GM18861 (cell line): Measurements from ENCODE around the gene AGER.
"Not testable (repeated sequence)": the region's sequence is repeated elsewhere in the genome, so short reads cannot be mapped to it uniquely, and the experiment has no call there.

Experiments used
- ATAC-seq: cut with Tn5 transposase; IDR thresholded peaks from one replicate; pipeline ENCODE4 v1.9.1; 2021; ENCODE audit not compliant: unreplicated experiment

Gene AGER

DNA sequence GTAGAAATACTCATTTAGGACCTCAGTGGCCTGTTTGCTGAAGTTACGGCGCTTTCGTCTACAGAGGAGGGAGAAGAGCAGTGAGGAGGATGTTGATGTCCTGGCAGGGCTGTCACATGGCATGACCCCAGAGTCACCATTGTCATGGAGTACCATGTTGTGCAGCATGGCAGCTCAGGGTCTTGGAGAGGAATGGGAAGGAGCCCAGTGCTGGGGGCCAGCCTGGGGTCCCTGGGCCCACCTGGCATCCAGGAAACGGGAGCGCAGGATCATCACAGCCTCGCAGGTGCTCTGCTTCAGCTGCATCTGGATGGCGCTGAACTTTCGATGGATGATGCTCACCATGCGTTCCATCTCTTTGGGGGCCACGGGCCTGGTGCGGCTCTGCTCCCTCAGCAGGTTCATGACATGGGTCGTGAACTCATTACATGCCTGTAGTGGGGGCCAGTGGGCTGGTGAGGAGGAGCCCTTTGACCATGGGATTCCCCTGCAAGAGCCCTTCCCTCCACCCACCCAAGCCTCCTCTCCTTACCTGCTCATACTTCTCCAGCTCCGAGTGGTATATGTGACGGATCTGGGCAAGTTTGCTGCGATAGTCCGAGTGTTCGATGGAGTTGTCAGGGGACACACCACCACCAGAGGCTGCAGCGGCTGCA, 3.8 kb upstream of the AGER start:
- not testable (repeated sequence) for ATAC-seq

DNA sequence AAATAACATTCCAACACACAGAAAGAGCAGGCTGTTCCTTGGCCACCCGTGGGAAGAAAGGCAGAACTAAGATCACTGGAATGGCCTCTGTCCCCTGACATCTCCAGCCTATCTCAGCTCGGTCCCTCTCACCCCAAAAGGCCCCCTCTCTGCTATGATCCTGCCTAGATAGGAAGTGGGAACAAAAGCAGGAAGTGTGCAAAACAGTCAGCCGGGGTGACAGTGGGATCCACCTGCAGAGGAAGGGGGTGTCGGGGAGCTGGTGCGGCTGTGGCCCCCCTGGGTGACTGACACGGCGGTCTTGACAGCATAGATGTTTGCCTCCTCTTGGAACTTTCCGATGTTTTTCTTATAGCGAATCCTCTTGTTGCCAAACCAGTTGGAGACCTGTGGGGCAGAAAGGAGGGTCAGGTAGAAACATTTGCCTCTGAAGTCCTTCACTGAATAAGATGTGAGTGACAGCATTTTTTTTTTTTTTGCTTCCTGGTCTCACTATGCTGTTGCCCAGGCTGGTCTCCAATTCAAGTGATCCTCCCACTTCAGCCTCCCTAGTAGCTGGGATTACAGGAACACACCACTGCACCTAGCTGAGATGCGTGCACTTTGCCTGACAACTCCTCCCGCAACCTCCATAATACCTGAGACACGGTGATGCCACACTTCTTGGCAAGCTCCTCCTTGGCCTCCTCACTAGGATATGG, 3.1 kb upstream of the AGER start:
- no peak for ATAC-seq

DNA sequence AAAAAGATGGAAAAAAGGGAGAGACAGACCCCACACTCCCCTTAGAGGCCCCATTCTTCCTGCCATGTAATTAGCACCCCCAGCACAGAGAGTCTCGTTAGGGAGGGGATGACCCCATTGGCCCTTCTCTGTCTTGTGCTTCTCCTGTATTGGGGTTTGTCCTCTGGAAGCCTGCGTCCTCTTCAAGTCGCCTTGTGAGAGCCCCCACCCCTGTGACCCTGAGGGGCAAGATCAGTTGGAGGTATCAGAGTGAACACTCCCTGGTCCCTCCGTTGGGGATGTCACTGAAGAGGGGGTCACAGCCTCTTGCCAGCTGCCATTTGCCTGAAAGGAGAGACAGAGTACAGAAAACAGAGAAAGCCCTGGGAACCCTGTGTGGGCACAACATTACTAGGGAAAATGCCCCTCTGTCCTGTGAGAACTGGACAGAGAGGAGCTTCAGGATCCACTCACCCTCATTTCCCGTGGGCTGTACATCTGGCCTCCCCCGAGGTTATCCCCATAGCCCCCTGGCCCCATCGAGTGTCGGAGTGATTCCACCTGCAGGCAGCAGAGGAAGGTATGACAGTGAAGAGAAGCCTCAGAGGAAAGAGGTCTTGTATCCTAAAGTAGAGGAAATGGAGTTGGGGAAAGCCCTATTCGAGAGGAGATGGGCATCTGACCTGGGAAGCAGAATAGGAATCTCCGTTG, 2.2 kb upstream of the AGER start:
- ATAC-seq: not testable (repeated sequence)

DNA sequence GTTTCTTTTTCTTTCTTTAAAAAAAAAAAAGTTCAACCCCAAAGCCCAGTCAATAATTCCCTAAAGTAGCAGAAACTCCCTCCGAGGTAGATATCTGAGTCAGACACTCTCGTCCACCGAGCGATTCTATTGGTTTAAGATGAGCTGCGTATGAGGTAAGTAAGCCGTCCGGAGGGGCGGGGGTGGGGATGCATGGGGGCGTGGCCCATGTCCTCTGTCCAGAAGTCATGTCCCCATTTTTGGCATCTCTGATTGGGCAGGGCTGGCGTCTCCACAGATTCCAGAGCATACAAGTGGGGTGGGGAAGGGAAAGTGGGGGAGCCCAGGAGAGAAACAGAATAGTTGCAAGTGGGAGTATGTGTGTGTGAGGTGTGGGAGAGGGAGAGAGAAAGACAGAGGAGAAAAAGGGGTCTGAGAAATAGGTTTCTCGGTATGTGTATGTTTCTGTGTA, 1.7 kb upstream of the AGER start:
- not testable (repeated sequence) for ATAC-seq

DNA sequence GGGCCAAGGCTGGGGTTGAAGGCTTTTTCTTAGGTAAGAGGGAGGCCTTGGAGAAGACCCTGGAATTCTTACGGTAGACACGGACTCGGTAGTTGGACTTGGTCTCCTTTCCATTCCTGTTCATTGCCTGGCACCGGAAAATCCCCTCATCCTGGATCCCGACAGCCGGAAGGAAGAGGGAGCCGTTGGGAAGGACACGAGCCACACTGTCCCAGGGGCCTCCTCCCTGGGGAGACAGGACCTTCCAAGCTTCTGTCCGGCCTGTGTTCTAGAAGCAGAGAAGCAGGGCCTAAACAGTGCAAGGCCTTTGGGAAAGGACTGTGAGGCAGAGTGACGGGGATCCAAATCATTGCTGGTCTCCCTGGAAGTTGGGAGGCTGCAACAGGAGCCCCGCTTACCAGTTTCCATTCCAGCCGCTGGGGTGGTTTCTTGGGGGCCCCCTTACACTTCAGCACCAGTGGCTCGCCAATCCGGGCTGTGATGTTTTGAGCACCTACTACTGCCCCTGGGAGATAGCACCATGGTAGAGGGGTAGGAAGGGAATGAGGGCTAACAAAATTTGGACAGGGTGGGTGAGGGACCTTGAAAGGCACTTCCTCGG, 470 bp downstream of the AGER start:
- no peak for ATAC-seq

DNA sequence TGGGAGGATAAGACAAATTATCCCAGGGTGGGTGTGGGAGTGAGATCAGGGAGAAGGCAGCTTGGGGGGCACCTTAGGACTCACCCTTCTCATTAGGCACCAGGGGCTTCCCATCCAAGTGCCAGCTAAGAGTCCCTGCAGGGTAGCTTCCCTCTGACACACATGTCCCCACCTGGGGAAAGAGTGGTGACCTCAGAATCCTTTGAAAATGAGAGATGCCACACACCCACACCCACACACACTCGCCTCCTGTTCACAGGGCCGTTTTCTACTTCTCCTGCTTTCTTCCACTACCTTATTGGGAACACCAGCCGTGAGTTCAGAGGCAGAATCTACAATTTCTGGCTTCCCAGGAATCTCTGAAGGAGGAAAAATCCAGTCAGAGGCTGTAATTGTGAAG, 1.0 kb downstream of the AGER start:
- no peak for ATAC-seq

DNA sequence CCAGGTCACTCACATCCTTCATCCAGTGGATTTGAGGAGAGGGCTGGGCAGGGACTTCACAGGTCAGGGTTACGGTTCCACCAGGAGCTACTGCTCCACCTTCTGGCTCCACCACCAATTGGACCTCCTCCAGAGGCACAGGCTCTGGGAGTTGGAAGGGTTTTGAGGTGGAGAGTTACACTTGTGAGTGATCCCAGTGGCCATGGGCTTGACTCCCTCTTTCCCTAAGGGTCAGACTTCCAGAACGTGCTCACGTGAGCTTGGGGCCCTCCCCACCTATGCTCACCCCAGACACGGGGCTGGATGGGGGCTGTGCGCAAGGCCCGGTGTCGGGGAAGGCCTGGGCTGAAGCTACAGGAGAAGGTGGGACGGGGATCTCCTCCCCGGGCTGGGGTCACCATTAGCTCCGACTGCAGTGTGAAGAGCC, 1.5 kb downstream of the AGER start:
- ATAC-seq: no peak

DNA sequence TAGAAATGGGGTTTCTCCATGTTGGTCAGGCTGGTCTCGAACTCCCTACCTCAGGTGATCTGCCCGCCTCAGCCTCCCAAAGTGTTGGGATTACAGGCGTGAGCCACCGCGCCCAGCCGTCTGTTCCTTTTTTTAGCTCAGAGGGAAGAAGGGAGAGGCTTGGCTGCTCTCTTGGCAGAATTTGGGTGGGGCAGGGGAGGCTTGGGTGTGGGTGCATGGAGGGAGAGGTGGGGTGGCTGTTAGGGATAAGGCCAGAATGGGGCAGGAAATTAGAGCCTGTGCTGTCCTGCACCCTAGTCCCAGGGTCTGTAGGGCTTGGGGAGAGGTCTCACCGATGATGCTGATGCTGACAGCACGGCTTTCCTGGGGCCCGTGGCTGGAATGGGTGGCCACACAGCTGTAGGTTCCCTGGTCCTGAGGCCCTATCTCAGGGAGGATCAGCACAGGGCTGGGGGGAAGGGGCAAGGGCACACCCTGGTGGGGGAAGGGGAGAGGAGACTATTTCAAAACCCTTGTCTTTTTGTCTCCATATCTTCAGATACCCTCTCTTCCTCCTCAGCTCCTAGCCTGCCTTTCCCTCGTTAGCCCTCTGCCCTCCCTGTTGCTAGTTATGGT, 2.0 kb downstream of the AGER start:
- no peak for ATAC-seq

DNA sequence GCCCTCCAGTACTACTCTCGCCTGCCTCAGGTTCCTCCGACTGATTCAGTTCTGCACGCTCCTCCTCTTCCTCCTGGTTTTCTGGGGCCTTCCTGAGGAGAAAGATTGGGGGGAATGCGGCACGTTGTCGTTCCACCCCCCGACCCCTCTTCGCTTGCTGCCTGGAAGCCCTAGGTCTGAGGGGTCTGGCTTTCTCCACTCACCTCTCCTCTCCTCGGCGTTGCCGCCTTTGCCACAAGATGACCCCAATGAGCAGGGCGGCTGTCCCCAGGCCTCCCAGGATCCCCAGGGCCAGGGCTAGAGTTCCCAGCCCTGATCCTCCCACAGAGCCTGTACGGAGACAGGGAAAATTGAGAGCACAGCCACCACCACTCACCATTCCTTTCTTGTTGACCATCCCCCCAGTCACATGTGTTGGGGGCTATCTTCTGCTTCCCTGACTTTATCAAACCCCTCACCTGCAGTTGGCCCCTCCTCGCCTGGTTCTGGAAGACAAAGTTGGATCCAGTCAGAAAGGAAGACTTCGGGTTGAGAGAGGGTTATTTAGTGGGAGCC, 2.8 kb downstream of the AGER start:
- no peak for ATAC-seq

DNA sequence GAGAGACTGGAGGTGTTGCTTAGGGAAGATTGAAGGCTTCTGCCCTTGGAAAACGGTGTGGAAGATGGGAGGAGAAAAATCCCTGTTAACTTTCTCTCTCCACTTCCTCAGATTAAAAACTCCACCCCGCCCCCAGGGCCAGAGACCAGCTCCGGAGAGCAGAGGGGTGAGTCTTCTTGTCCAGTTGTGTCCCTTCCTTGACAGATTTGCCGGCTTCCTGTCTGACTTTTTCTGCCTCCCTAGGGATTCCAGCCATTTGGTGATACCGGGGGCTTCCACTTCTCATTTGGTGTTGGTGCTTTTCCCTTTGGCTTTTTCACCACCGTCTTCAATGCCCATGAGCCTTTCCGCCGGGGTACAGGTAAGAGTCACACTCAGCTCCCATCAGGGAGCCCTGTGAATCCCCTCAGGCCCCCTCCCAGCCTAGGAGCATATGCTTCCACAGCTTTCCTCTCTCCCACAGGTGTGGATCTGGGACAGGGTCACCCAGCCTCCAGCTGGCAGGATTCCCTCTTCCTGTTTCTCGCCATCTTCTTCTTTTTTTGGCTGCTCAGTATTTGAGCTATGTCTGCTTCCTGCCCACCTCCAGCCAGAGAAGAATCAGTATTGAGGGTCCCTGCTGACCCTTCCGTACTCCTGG, 4.2 kb downstream of the AGER start:
- ATAC-seq: no peak

DNA sequence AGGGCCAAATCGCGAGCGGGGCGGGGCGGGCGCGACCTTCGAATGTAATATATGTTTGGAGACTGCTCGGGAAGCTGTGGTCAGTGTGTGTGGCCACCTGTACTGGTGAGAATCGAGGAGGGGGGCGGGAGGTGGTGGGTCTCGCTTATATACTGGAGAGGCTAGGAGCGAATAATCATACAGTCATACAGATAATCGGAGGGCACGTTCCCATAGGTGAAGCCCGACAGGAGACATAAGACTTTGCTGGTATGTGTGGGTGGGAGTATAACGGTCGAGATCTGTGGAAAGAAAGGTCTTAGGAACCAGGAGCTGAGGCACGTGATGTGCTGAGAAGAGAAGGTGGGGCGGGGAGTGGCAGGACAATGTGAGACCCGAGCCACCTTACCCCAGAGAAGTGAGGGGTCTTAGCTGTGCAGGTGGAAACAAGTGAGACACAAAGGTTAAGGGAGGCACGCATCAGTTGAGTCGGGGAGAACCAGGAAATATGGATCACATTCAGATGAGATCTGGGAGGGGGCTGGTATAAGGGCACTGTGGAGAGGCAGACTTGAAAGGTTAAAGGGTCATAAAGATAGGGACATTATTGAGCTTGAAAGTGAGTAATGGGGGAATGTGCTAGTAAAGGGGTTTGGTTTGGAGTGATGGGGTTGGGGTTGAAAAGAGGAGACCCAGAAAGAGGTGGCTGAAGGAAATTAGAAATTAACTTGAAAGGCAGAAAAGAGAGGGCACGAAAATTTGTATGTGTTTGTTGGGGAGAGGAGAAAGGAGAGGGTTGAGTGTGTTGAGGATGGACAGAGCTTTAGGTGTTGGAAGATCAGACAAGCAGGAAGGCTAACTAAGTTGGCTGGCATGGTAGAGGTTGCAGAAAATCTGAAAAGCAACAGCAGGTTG, 5.3 kb downstream of the AGER start:
- no peak for ATAC-seq

DNA sequence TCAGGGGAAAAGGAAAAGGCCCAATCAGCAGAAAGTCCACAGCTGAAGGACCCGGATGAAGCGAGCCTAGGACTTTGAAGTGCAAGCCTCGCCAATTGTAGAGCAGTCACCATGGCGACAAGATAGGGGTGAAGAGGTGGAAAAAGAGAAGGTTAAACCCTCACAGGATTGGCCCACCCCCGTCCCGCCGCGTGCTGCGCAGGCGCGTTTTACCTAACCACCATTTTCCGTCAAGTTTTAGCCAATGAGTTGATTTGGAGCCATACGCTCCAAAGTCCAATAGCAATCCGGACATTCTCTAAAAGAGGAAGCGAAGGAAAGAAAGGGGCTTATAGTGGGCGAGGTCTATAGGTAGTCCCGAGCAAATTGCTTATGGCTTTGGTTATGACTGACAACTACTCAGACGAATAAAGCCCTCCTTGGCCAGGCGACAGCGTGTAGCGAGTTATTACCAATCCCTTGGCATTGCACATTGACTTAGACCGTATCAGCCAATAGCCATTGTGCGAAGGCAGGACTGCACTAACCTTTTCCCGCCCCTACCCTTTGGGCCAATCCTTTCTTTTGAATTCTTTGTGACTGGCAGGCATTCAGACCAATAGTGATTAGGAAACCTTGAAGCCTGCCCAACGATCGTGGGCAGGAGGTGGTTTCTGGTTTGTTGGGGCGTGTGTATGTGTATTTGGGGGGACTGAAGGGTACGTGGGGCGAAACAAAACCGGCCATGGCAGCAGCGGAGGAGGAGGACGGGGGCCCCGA, 6.1 kb downstream of the AGER start, which contains the start of gene RNF5:
Gene RNF5 (plus strand): TSS at position 618 of the 759 bp plus-strand sequence. CDS start 107 bp downstream, at position 725.
- peak; percentile 76 for ATAC-seq

DNA sequence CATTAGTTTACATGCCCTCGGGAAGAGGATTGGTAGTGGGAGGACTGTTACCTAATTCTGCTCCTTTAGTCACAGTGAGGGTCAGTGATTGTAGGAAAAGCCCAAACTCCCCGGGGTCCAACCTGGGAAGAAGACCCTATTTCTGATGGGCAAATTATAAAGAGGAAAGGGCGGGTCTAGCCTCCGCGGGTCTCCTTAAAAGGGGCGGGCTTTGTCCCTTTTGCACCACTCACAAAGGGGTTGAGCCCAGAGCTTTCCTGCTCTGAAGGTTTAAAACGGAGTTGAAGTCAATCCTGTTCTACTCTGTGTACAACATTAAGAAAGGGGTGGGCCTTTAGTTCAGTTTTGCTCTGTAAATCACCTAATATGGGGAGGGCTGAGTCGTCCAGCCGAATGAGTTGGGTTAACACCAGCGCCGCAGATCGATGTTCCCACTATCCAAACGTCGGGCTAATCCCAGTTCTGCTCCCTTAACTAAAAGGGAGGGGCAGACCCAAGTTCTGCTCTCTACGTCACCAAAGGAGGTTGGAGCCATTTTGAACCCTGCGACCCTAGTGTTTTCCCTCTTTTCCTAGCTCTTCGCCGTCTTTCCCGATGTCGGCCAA, 6.8 kb downstream of the AGER start:
- ATAC-seq: no peak

DNA sequence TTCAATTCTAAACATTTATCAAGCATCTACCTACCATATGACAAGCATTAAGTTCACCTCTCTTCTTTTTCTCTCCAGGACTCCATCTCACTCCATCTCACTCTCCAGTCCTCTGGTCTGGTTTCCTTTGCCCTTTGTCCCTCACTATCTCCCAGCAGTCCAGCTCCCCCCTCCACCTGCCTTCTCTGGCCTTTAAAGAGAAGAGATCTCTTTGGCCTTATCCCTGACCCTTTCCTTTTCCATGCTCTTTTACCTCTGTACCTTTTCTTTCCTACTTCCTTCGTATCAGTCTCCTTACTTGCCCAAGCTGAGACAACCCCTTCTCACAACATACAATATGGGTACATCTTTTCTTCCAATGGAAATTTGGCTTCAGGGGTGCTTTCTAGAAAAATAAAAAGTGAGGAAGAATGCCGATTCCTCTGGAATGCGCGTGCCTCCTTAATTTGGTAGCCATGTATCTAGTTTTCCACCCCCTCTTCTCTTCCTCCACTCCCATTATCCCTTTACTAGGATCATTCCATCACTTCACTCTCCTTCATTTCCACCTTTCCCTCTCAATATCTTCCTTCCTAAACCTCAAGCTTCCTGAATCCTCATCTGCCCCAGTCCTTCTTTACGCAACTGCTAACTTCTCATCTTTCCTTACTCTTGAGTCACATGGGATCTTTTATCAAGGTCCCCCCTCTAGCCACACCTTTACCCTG, 7.4 kb downstream of the AGER start:
- no peak for ATAC-seq

DNA sequence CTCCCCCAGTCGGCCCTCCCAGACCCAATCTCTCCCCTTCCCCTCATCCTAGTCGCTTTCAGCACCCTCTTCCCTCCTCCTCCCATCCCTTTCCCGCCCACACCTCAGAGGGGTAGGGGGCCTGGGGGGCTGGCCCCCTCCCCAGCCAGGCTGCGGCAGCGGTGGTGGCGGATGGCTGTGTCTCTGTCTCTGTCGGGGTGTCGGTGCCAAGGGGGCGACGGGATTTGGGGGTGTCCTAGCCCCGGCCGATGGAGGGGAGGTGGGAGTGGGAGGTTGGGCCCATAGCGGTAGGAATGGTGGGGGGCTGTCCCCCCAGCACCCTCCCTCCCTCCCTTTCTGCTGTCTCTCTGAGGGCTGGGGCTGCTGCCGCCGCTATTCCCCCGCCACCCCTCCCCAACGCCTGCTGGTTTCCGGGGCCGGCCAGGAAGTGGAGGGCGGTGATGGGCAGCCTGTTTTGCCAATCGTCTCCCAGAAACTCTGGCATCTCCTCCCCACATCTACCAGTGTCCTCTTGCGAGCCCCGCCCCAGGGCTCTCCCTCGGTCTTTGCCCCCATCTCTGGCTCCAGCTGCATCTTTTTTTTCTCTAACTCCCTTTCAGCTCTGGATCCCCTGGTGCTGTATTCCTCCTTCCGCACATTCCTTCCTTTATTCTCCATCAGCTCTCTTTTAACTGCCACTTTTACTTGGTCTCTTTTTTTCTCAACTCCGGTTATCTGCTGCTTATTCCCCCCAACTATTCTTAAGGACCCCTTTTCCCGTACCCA, 8.2 kb downstream of the AGER start, which contains the start of gene AGPAT1:
Gene AGPAT1 (minus strand): TSS at position 374 of the 765 bp plus-strand sequence. CDS start 4,588 bp downstream, outside the sequence.
- no peak for ATAC-seq

DNA sequence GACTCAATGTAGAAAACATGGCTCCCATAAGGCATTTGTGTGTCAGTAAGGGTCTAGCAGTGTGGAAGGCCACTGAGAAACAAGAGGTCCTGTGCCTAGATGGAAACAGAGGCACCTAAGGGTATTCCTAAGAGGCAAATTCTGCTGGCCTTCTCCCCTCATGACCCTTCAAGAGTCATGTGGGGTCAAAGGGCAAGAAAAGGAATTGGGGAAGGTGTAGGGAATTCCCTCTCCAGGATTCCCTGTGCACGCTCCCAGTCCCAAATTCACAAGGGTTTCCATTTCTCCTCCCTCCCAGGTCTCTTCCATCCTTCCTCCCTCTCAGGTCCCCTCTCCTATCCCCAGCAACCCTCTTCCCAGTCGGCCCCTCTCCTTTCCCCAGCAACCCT, 8.7 kb downstream of the AGER start:
- no peak for ATAC-seq

DNA sequence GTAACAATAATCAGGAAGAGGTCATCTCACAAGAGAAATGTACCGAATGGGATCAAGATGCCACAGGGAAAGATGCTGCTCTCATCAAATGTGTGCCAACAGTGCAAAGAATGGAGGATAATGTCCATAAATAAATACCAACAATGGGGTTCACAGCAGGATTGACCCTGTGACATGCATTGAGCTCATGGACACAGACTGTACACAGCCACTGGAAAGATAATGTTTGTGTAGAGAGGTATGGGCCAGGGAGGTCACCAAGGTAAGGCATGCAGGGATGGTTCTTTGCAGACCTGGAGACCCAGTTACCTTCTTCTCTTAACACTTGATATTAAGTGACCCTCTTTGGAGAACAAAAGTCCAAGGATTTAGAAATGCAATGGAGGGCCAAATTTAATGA, 9.6 kb downstream of the AGER start:
- ATAC-seq: no peak
